Measurements from ENCODE around the gene UMOD. TPM values are rescaled to one million over a fixed set of nuclear protein-coding genes. Genes with fewer than 3 reads are reported as not detected.

UMOD gene
- total RNA-seq (2022; extraction: Qiagen RNA extraction) = not detected in 5 replicates

GRCh38 chr16:20352615-20353014 is at the start of gene UMOD:
TSS of gene UMOD (minus strand) at chr16:20352715. CDS start at chr16:20350737, 1,978 bp downstream.

GRCh38 chr16:20327444-20328041 is 25.0 kb downstream of the UMOD start, which contains the start of gene GP2:
TSS of gene GP2 (minus strand) at chr16:20327513. CDS start at chr16:20326431, 1,082 bp downstream.

Other genes starting within 250 kb of the UMOD start
- gene GP2, start 25.2 kb downstream of the UMOD start, total RNA-seq (2022; extraction: Qiagen RNA extraction) = 0.13 TPM in 1 of 5 replicates, not detected in the others
- not detected in 5 replicates for gene PDILT, start 52.0 kb upstream of the UMOD start, total RNA-seq (2022; extraction: Qiagen RNA extraction)
- not detected in 5 replicates for gene ACSM5, start 56.8 kb upstream of the UMOD start, total RNA-seq (2022; extraction: Qiagen RNA extraction)
- gene ACSM2A, start 98.8 kb upstream of the UMOD start, total RNA-seq (2022; extraction: Qiagen RNA extraction) = not detected in 5 replicates
- gene ACSM2B, start 223.7 kb upstream of the UMOD start, total RNA-seq (2022; extraction: Qiagen RNA extraction) = not detected in 5 replicates